Activated CD8-positive, alpha-beta memory T cell treated with anti-CD3 and anti-CD28 coated beads, Interleukin-2, amount 50 U/mL, for 4 hours (primary cell): ENCODE results near the gene ADAM12.

Experiments used
- DNase-seq: peaks from one replicate; pipeline ENCODE4 v3.0.0-alpha.2; 2020

Gene ADAM12

GRCh38 chr10:126133082-126133620 is 255.1 kb downstream of the ADAM12 start:
- DNase-seq, result no peak

GRCh38 chr10:126131341-126131740 is 256.9 kb downstream of the ADAM12 start:
- no peak for DNase-seq

- DNase-seq, result no peak
Measured at GRCh38 chr10:126130271-126130710, 258.0 kb downstream of the ADAM12 start.

- no peak for DNase-seq
Measured at GRCh38 chr10:126129026-126129425, 259.3 kb downstream of the ADAM12 start.

- no peak for DNase-seq
Measured at GRCh38 chr10:126128581-126128980, 259.7 kb downstream of the ADAM12 start.

- no peak for DNase-seq
Measured at GRCh38 chr10:126127481-126128029, 260.7 kb downstream of the ADAM12 start.

- DNase-seq, result no peak
Measured at GRCh38 chr10:126126866-126127265, 261.4 kb downstream of the ADAM12 start.

GRCh38 chr10:126126023-126126422 is 262.3 kb downstream of the ADAM12 start:
- DNase-seq, result no peak

- DNase-seq, result no peak
Measured at GRCh38 chr10:126124668-126125349, 263.5 kb downstream of the ADAM12 start.

GRCh38 chr10:126124046-126124445 is 264.2 kb downstream of the ADAM12 start:
- no peak for DNase-seq

GRCh38 chr10:126123466-126123865 is 264.8 kb downstream of the ADAM12 start:
- DNase-seq, result no peak

GRCh38 chr10:126122881-126123280 is 265.4 kb downstream of the ADAM12 start:
- DNase-seq, result no peak

- no peak for DNase-seq
Measured at GRCh38 chr10:126119599-126119998, 268.7 kb downstream of the ADAM12 start.

- DNase-seq, result no peak
Measured at GRCh38 chr10:126118476-126118875, 269.8 kb downstream of the ADAM12 start.

- DNase-seq, result no peak
Measured at GRCh38 chr10:126117196-126117595, 271.1 kb downstream of the ADAM12 start.

GRCh38 chr10:126115886-126116285 is 272.4 kb downstream of the ADAM12 start:
- DNase-seq, result no peak

GRCh38 chr10:126114884-126115555 is 273.3 kb downstream of the ADAM12 start:
- DNase-seq, result no peak

- DNase-seq, result no peak
Measured at GRCh38 chr10:126111516-126111915, 276.8 kb downstream of the ADAM12 start.

- no peak for DNase-seq
Measured at GRCh38 chr10:126110489-126111180, 277.6 kb downstream of the ADAM12 start.

GRCh38 chr10:126109893-126110292 is 278.4 kb downstream of the ADAM12 start:
- DNase-seq, result no peak

GRCh38 chr10:126108693-126109092 is 279.6 kb downstream of the ADAM12 start:
- no peak for DNase-seq

- DNase-seq, result no peak
Measured at GRCh38 chr10:126104767-126105166, 283.5 kb downstream of the ADAM12 start.

GRCh38 chr10:126102636-126103035 is 285.6 kb downstream of the ADAM12 start:
- no peak for DNase-seq
